ENCODE data around the gene SLC35F3. TPM values are rescaled to one million over a fixed set of nuclear protein-coding genes. Genes with fewer than 3 reads are reported as not detected.

SLC35F3 gene
- total and polyA plus RNA-seq, 9 of the 15 experiments (the other 6 are each of a cell fraction or from before 2014, with no cell fraction given) = 0.04 to 0.07 (median 0.04) TPM; not detected in 6

GRCh38 chr1:234373064-234373958 lies 468.8 kb downstream of the SLC35F3 start, which contains the start of gene COA6 (continued):
- no peak for TF ChIP-seq HNRNPH1 (optimal IDR thresholded peaks at IDR 0.05; ENCODE audit: low read depth, low read length)
- no peak for TF ChIP-seq SMARCB1 (IDR thresholded peaks at IDR 0.05; ENCODE audit: insufficient read length, low read depth)
- peak in 1 of 2 experiments; percentile 18; a peak in 3 of 4 replicates for TF ChIP-seq RCOR1 (IDR thresholded peaks at IDR 0.05; ENCODE audit: borderline replicate concordance in 1 of 2, low read depth in 2 of 2, low read length in 2 of 2)
- no peak for TF ChIP-seq CHD7 (IDR thresholded peaks at IDR 0.05; ENCODE audit: low read depth, low read length)
- no peak for TF ChIP-seq RFX5 (IDR thresholded peaks at IDR 0.05; ENCODE audit: low read depth, low read length)
- peak; percentile 35 for TF ChIP-seq SP2 (IDR thresholded peaks at IDR 0.05; ENCODE audit: extremely low read depth, low read depth, low read length, poor library complexity, severe bottlenecking)
- no peak for TF ChIP-seq TCF7L2 (IDR thresholded peaks at IDR 0.05; ENCODE audit: low read depth, low read length)
- TF ChIP-seq FOSL1 (tag; conservative IDR thresholded peaks at IDR 0.05) = peak; percentile 60
- TF ChIP-seq ZNF77 (CRISPR knock-in tag; IDR thresholded peaks at IDR 0.05) = no peak
- TF ChIP-seq RUNX1 (IDR thresholded peaks at IDR 0.05; ENCODE audit: low read depth) = no peak
- no peak for TF ChIP-seq ZNF561 (CRISPR knock-in tag; conservative IDR thresholded peaks at IDR 0.05)
- no peak for TF ChIP-seq THRA (IDR thresholded peaks at IDR 0.05)
- TF ChIP-seq TAF7 (tag; IDR thresholded peaks at IDR 0.05) = peak; percentile 90
- TF ChIP-seq MCM5 (IDR thresholded peaks at IDR 0.05; ENCODE audit: low read depth) = no peak
- TF ChIP-seq SIN3B (IDR thresholded peaks at IDR 0.05; ENCODE audit: low read depth) = peak; percentile 94
- peak; percentile 98 for TF ChIP-seq C11orf30 (IDR thresholded peaks at IDR 0.05; ENCODE audit: low read depth)

Data from K562 (cell line).